ENCODE measurements around the gene ACTL10. TPM values are rescaled to one million over a fixed set of nuclear protein-coding genes. Genes with fewer than 3 reads are reported as not detected.

The ACTL10 gene
- total and polyA plus RNA-seq, 2 of the 4 experiments (the other 2 are of a cell fraction): 0.18 to 0.43 TPM

- POLR2A ChIA-PET (ENCODE audit: unreplicated experiment): interaction anchor here (0.7 kb wide), 1 partner anchor 234 kb away, joined by 3 read pairs; no protein-coding TSS in a partner anchor
- dilution Hi-C loops (cut with HindIII; ENCODE audit: low sequenced_read_pairs, unreplicated experiment): no loop called here
- no peak overlapping the region for H3K14ac ChIP-seq (replicated peaks; ENCODE audit: low read depth, low read length)
These were observed 11.4 kb downstream of the ACTL10 start for GRCh38 chr20:33677991-33678702.

More at GRCh38 chr20:33677991-33678702, 11.4 kb downstream of the ACTL10 start:
- Histone ChIP-seq H3K9me3 (ENCODE audit: control insufficient read depth, insufficient read depth, low read length) (no peaks in the 10 kb centered on the region), H3K79me1 (ENCODE audit: low read depth in 1 of 2, low read length in 2 of 2) (peaks cover 6 to 51% of the 10 kb centered on the region in 2 experiments; a peak in 3 of 4 replicates), H3K9ac (ENCODE audit: low read depth, low read length) (no peak overlapping the region), H3K56ac (ENCODE audit: extremely low read depth, insufficient read depth, low read length) (no peak overlapping the region), H3K18ac (ENCODE audit: low read depth, low read length) (no peak overlapping the region), H2BK120ac (ENCODE audit: low read depth, low read length) (no peak overlapping the region), H3K23ac (ENCODE audit: low read depth, low read length) (no peak overlapping the region), H3K4ac (ENCODE audit: low read depth, low read length) (no peak overlapping the region), H2AFZ (replicated peaks; ENCODE audit: low read length, poor library complexity) (no peak overlapping the region), H3K4me3 (ENCODE audit: insufficient read depth, low read depth, low read length) (no peak overlapping the region), H3K9me1 (ENCODE audit: insufficient read depth, low read length) (peaks cover 22% of the 10 kb centered on the region), H4K8ac (ENCODE audit: low read depth in 2 of 2, low read length in 2 of 2) (no peak overlapping the region), H2BK15ac (ENCODE audit: low read depth, low read length) (no peak overlapping the region), H2AK5ac (ENCODE audit: low read depth, low read length) (no peak overlapping the region), H3K4me1 (ENCODE audit: control insufficient read depth, insufficient read depth, low read length) (peaks cover 21% of the 10 kb centered on the region), H2BK20ac (ENCODE audit: low read depth, low read length) (no peak overlapping the region), H3K36me3 (ENCODE audit: control insufficient read depth, insufficient read depth, low read length) (no peaks in the 10 kb centered on the region; the same call in 1 of the 2 replicates), H2AK9ac (replicated peaks; ENCODE audit: low read depth, low read length, poor library complexity) (no peak overlapping the region), H3K27me3 (ENCODE audit: control insufficient read depth, insufficient read depth, low read length) (no peaks in the 10 kb centered on the region), H4K20me1 (ENCODE audit: insufficient read depth, low read length) (peaks cover 31% of the 10 kb centered on the region), H3K4me2 (ENCODE audit: low read depth, low read length) (no peak overlapping the region), H4K5ac (ENCODE audit: low read depth, low read length) (no peak overlapping the region), H2BK5ac (ENCODE audit: low read depth, low read length, poor library complexity, severe bottlenecking) (no peak overlapping the region), H3K27ac (ENCODE audit: insufficient read depth, low read length) (no peak overlapping the region), H4K91ac (ENCODE audit: insufficient read depth, low read depth, low read length) (no peak overlapping the region)
- 84% methylated on average over 11 of the region's 15 CpGs; no CpG with 5 or more reads in 1 of the 2 experiments for WGBS, 2 experiments (ENCODE audit: extremely low coverage in 2 of 2, insufficient read length in 1 of 2)
- intact Hi-C loops (cut with micrococcal nuclease) (no loop called here), in situ Hi-C loops (cut with MboI; ENCODE audit: low sequenced_read_pairs) (no loop called here)
- ATAC-seq (ENCODE audit: low read depth): no peak
- BruUV-seq (replicated peaks): no TSS peak
- TF ChIP-seq RCOR1 (IDR thresholded peaks at IDR 0.05; ENCODE audit: insufficient replicate concordance, low read length): no peak
- no peak for TF ChIP-seq MXI1 (IDR thresholded peaks at IDR 0.05; ENCODE audit: borderline replicate concordance, low read depth, low read length)
- no peak for TF ChIP-seq BHLHE40 (IDR thresholded peaks at IDR 0.05; ENCODE audit: low read depth, low read length)
- TF ChIP-seq, protein P1, sequence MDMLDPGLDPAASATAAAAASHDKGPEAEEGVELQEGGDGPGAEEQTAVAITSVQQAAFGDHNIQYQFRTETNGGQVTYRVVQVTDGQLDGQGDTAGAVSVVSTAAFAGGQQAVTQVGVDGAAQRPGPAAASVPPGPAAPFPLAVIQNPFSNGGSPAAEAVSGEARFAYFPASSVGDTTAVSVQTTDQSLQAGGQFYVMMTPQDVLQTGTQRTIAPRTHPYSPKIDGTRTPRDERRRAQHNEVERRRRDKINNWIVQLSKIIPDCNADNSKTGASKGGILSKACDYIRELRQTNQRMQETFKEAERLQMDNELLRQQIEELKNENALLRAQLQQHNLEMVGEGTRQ (IDR thresholded peaks at IDR 0.05; ENCODE audit: low read depth, low read length): no peak
- no peak for TF ChIP-seq FOS (IDR thresholded peaks at IDR 0.05; ENCODE audit: low read depth, low read length)
- TF ChIP-seq CHD1 (IDR thresholded peaks at IDR 0.05; ENCODE audit: low read depth, low read length): no peak
- TF ChIP-seq RAD21 (IDR thresholded peaks at IDR 0.05; ENCODE audit: low read length): no peak
- no peak for TF ChIP-seq SMC3 (IDR thresholded peaks at IDR 0.05; ENCODE audit: low read depth, low read length)
- DNase-seq: no peak
- CTCF ChIA-PET: no interaction called here
